WTC11 (cell line): ENCODE measurements around the gene SLPI. TPM values are rescaled to one million over a fixed set of nuclear protein-coding genes. Genes with fewer than 3 reads are reported as not detected.

Source experiments
- ATAC-seq: fragments of 200-7000 bp; cut with Tn5 transposase; 2 replicates; pipeline ENCODE4 v1.10.0; 2021; ENCODE audit warnings: mild to moderate bottlenecking, moderate library complexity
- CTCF ChIA-PET: fragments of 300-600 bp; sonication (Branson Sonifier 250); formaldehyde crosslinking; loops from one replicate; lab custom pipeline; 2021; ENCODE audit warnings: antibody characterized with exemption; lab: Charles Lee
- POLR2A ChIA-PET: fragments of 350-600 bp; sonication (Branson Sonifier 250); formaldehyde crosslinking; loops from one replicate; lab custom pipeline; 2021; ENCODE audit warnings: antibody characterized with exemption; lab: Charles Lee
- DNase-seq: peaks from one replicate; pipeline ENCODE4 v3.0.0; 2021; ENCODE audit warnings: low spot score
- H3K27ac Mint-ChIP-seq: 2 replicates; pipeline ENCODE4 v1.8.0; 2021; ENCODE audit warnings: mixed read lengths
- H3K27me3 Mint-ChIP-seq: 2 replicates; pipeline ENCODE4 v1.8.0; 2021; ENCODE audit warnings: low read depth, mild to moderate bottlenecking, moderate library complexity, mixed read lengths
- H3K36me3 Mint-ChIP-seq: 2 replicates; pipeline ENCODE4 v1.8.0; 2021; ENCODE audit warnings: mixed read lengths
- H3K4me1 Mint-ChIP-seq: 2 replicates; pipeline ENCODE4 v1.8.0; 2022; ENCODE audit warnings: mixed read lengths
- H3K4me3 Mint-ChIP-seq: 2 replicates; pipeline ENCODE4 v1.8.0; 2021; ENCODE audit warnings: mild to moderate bottlenecking, moderate library complexity, mixed read lengths
- H3K9me3 Mint-ChIP-seq: 2 replicates; pipeline ENCODE4 v1.8.0; 2021; ENCODE audit warnings: mixed read lengths
- ATF3 ChIP-seq: sonication (generic); formaldehyde crosslinking; conservative IDR thresholded peaks from 2 replicates; pipeline ENCODE4 v1.8.1; 2022; ENCODE audit warnings: mild to moderate bottlenecking, missing genetic modification reagents
- CREB1 ChIP-seq: sonication (generic); formaldehyde crosslinking; IDR thresholded peaks from 2 replicates; pipeline ENCODE4 v1.8.0; 2023; ENCODE audit warnings: mild to moderate bottlenecking, missing genetic modification reagents
- CREM ChIP-seq: sonication (generic); formaldehyde crosslinking; IDR thresholded peaks from 2 replicates; pipeline ENCODE4 v1.8.1; 2022; ENCODE audit warnings: mild to moderate bottlenecking, missing genetic modification reagents, moderate library complexity
- CTCF ChIP-seq: fragments of 200-600 bp; IDR thresholded peaks from 2 replicates; pipeline ENCODE4 v1.8.0; 2022; ENCODE audit warnings: antibody characterized with exemption
- EMX1 ChIP-seq: fragments of 250-450 bp; sonication (Bioruptor Pico); IDR thresholded peaks from 2 replicates; pipeline ENCODE4 v1.8.0; 2021; ENCODE audit warnings: mild to moderate bottlenecking
- ERG ChIP-seq: fragments of 250-450 bp; sonication (Bioruptor Pico); IDR thresholded peaks from 2 replicates; pipeline ENCODE4 v1.8.0; 2021; ENCODE audit warnings: mild to moderate bottlenecking
- ESRRA ChIP-seq: sonication (generic); formaldehyde crosslinking; IDR thresholded peaks from 2 replicates; pipeline ENCODE4 v1.8.1; 2022; ENCODE audit warnings: mild to moderate bottlenecking, missing genetic modification reagents, borderline replicate concordance
- GTF2I ChIP-seq: fragments of 250-450 bp; sonication (Bioruptor Pico); conservative IDR thresholded peaks from 2 replicates; pipeline ENCODE4 v1.4.0; 2021; ENCODE audit warnings: mild to moderate bottlenecking
- NR1H2 ChIP-seq: sonication (generic); formaldehyde crosslinking; IDR thresholded peaks from 2 replicates; pipeline ENCODE4 v1.9.0; 2021; ENCODE audit warnings: mild to moderate bottlenecking, moderate library complexity, missing genetic modification reagents
- NR2C2 ChIP-seq: sonication (generic); formaldehyde crosslinking; IDR thresholded peaks from 2 replicates; pipeline ENCODE4 v1.8.0; 2022; ENCODE audit warnings: mild to moderate bottlenecking, missing genetic modification reagents
- OVOL2 ChIP-seq: fragments of 250-450 bp; sonication (Bioruptor Pico); IDR thresholded peaks from 2 replicates; pipeline ENCODE4 v1.9.0; 2021; ENCODE audit warnings: mild to moderate bottlenecking, borderline replicate concordance
- PRDM15 ChIP-seq: sonication (generic); formaldehyde crosslinking; IDR thresholded peaks from 2 replicates; pipeline ENCODE4 v1.8.0; 2022; ENCODE audit warnings: missing genetic modification reagents
- SMAD3 ChIP-seq: sonication (generic); formaldehyde crosslinking; IDR thresholded peaks from 2 replicates; pipeline ENCODE4 v1.8.0; 2022; ENCODE audit warnings: missing genetic modification reagents, mild to moderate bottlenecking, borderline replicate concordance
- SOX15 ChIP-seq: fragments of 250-450 bp; sonication (Bioruptor Pico); IDR thresholded peaks from 2 replicates; pipeline ENCODE4 v1.9.0; 2021; ENCODE audit warnings: mild to moderate bottlenecking
- STAT6 ChIP-seq: sonication (generic); formaldehyde crosslinking; conservative IDR thresholded peaks from 2 replicates; pipeline ENCODE4 v1.8.1; 2023; ENCODE audit warnings: mild to moderate bottlenecking, low read depth, missing genetic modification reagents, moderate library complexity
- TEAD4 ChIP-seq: sonication (generic); formaldehyde crosslinking; IDR thresholded peaks from 2 replicates; pipeline ENCODE4 v1.8.0; 2022; ENCODE audit warnings: mild to moderate bottlenecking, missing genetic modification reagents
- TP53 ChIP-seq: sonication (generic); formaldehyde crosslinking; IDR thresholded peaks from 2 replicates; pipeline ENCODE4 v1.8.1; 2023; ENCODE audit warnings: mild to moderate bottlenecking, missing genetic modification reagents
- USF2 ChIP-seq: sonication (generic); formaldehyde crosslinking; IDR thresholded peaks from 2 replicates; pipeline ENCODE4 v1.8.1; 2023; ENCODE audit warnings: mild to moderate bottlenecking, missing genetic modification reagents, moderate library complexity
- ZBTB21 ChIP-seq: sonication (generic); formaldehyde crosslinking; IDR thresholded peaks from 2 replicates; pipeline ENCODE4 v1.8.1; 2023; ENCODE audit warnings: mild to moderate bottlenecking, missing genetic modification reagents, borderline replicate concordance
- ZNF425 ChIP-seq: fragments of 250-450 bp; sonication (Bioruptor Pico); conservative IDR thresholded peaks from 2 replicates; pipeline ENCODE4 v1.9.0; 2021; ENCODE audit warnings: mild to moderate bottlenecking
- ZSCAN18 ChIP-seq: fragments of 250-450 bp; sonication (Bioruptor Pico); IDR thresholded peaks from 2 replicates; pipeline ENCODE4 v2.1.2; 2022; ENCODE audit warnings: mild to moderate bottlenecking, moderate library complexity
- total RNA-seq: library from RNA; stranded (reverse); gene quantifications from 3 replicates; pipeline ENCODE4 v1.2.3, GENCODE V29; 2021

SLPI gene
- total RNA-seq, 1 experiment from 2014 or later, result 0.74 TPM

GRCh38 chr20:45247865-45248264 is 6.5 kb downstream of the SLPI start:
- H3K36me3 Mint-ChIP-seq, result no peaks in the 10 kb centered on the region
- CTCF ChIA-PET, result no interaction called here
- TF ChIP-seq PRDM15 (CRISPR knock-in tag) (no peak), ZNF425 (CRISPR knock-in tag) (no peak), SOX15 (CRISPR knock-in tag) (no peak), GTF2I (CRISPR knock-in tag) (no peak), ATF3 (CRISPR knock-in tag) (no peak), ERG (CRISPR knock-in tag) (no peak), STAT6 (CRISPR knock-in tag) (no peak)
- TF ChIP-seq, all 79 proteins: peak for 0
- Mint-ChIP-seq H3K4me1 (no peaks in the 10 kb centered on the region), H3K27ac (no peak overlapping the region), H3K27me3 (peaks cover 18% of the 10 kb centered on the region), H3K9me3 (no peaks in the 10 kb centered on the region), H3K4me3 (no peak overlapping the region)
- DNase-seq, result no peak
- no peak for ATAC-seq
- POLR2A ChIA-PET, result no interaction called here

- ChIA-PET POLR2A (no interaction called here), CTCF (interaction anchor here (0.7 to 3.4 kb wide), 5 partner anchors 13 to 66 kb away, joined by 3 to 13 read pairs (median 3); no protein-coding TSS in a partner anchor)
- no peaks in the 10 kb centered on the region for H3K9me3 Mint-ChIP-seq
- H3K4me1 Mint-ChIP-seq, result no peaks in the 10 kb centered on the region
- no peak for DNase-seq
- no peaks in the 10 kb centered on the region for H3K36me3 Mint-ChIP-seq
- no peak overlapping the region for H3K4me3 Mint-ChIP-seq
- no peak overlapping the region for H3K27ac Mint-ChIP-seq
- no peak for ATAC-seq
- peaks cover 18% of the 10 kb centered on the region for H3K27me3 Mint-ChIP-seq
- TF ChIP-seq ZBTB21 (CRISPR knock-in tag), result no peak
- TF ChIP-seq TP53 (CRISPR knock-in tag), result no peak
- no peak for TF ChIP-seq OVOL2 (CRISPR knock-in tag)
- TF ChIP-seq NR1H2 (CRISPR knock-in tag), result no peak
- no peak for TF ChIP-seq CREM (CRISPR knock-in tag)
- TF ChIP-seq USF2 (CRISPR knock-in tag), result no peak
- no peak for TF ChIP-seq EMX1 (CRISPR knock-in tag)
- TF ChIP-seq ESRRA (CRISPR knock-in tag), result no peak
- no peak for TF ChIP-seq TEAD4
- no peak for TF ChIP-seq CREB1 (CRISPR knock-in tag)
- no peak for TF ChIP-seq ZSCAN18 (CRISPR knock-in tag)
- no peak for TF ChIP-seq SMAD3
- no peak for TF ChIP-seq NR2C2 (CRISPR knock-in tag)
- no peak for TF ChIP-seq CTCF
Measured at GRCh38 chr20:45246109-45246508, 8.3 kb downstream of the SLPI start.
